Memory B cell (primary cell): Measurements from ENCODE around the gene KDM3A.

Source experiments
- ATAC-seq: fragments of 150-1000 bp; cut with Tn5 transposase; 2 replicates; pipeline ENCODE4 v1.10.0; 2021; ENCODE audit warnings: low read depth, mild to moderate bottlenecking, moderate library complexity
- DNase-seq, 2 donors: peaks; one replicate each; pipeline ENCODE4 v3.0.0; 2022; ENCODE audit warnings: low spot score in 2 of 2
- H3K27ac Mint-ChIP-seq: one replicate; pipeline ENCODE4 v1.8.0; 2022; ENCODE audit warnings: mild to moderate bottlenecking, moderate library complexity, mixed read lengths
- H3K27me3 Mint-ChIP-seq: one replicate; pipeline ENCODE4 v1.8.0; 2022; ENCODE audit warnings: mixed read lengths
- H3K36me3 Mint-ChIP-seq: one replicate; pipeline ENCODE4 v1.8.0; 2022; ENCODE audit warnings: mild to moderate bottlenecking, mixed read lengths
- H3K4me1 Mint-ChIP-seq: one replicate; pipeline ENCODE4 v1.8.0; 2022; ENCODE audit warnings: mixed read lengths
- H3K4me3 Mint-ChIP-seq: one replicate; pipeline ENCODE4 v1.8.0; 2022; ENCODE audit warnings: mild to moderate bottlenecking, moderate library complexity, mixed read lengths
- H3K9me3 Mint-ChIP-seq: one replicate; pipeline ENCODE4 v1.8.0; 2022; ENCODE audit warnings: mixed read lengths

KDM3A gene, protein sequence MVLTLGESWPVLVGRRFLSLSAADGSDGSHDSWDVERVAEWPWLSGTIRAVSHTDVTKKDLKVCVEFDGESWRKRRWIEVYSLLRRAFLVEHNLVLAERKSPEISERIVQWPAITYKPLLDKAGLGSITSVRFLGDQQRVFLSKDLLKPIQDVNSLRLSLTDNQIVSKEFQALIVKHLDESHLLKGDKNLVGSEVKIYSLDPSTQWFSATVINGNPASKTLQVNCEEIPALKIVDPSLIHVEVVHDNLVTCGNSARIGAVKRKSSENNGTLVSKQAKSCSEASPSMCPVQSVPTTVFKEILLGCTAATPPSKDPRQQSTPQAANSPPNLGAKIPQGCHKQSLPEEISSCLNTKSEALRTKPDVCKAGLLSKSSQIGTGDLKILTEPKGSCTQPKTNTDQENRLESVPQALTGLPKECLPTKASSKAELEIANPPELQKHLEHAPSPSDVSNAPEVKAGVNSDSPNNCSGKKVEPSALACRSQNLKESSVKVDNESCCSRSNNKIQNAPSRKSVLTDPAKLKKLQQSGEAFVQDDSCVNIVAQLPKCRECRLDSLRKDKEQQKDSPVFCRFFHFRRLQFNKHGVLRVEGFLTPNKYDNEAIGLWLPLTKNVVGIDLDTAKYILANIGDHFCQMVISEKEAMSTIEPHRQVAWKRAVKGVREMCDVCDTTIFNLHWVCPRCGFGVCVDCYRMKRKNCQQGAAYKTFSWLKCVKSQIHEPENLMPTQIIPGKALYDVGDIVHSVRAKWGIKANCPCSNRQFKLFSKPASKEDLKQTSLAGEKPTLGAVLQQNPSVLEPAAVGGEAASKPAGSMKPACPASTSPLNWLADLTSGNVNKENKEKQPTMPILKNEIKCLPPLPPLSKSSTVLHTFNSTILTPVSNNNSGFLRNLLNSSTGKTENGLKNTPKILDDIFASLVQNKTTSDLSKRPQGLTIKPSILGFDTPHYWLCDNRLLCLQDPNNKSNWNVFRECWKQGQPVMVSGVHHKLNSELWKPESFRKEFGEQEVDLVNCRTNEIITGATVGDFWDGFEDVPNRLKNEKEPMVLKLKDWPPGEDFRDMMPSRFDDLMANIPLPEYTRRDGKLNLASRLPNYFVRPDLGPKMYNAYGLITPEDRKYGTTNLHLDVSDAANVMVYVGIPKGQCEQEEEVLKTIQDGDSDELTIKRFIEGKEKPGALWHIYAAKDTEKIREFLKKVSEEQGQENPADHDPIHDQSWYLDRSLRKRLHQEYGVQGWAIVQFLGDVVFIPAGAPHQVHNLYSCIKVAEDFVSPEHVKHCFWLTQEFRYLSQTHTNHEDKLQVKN (N-terminal part only)

DNA sequence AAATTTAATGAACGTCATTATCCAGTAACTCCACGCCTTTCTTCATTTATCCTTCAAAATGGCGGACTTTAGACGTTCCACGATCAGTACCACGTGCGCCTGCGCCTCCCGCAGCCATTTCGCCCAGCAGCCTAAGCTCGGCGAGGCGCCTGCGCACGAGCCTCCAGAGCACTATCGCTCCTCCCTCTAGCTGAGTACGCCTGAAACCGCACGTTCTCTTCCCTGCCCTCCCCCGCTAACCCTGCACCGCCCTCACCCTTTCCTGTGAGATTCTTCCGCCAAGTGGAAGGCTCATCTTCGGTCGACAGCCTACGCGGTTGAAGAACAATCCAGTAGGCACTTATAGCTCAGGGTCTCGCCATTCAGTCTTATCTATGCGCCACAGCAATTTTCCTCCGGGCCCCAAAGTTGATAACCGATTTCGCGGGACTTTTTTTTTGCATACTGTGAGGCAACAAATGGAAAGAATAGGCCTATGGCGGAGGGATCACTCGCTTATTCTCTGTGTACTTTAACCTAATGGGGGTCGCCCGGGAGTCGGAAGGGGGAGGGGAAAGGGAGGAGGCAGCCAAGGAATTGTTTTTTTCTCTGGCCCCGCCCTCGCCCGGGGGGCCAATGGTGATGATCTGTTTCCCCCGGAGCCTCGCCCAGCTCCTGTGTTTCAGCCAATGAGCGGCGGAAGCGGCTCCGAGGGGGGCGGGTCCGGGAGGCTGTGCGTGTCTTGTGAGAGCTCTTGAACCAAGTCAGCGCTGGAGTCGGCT is at the start of gene KDM3A:
TSS of gene KDM3A (plus strand) at position 741 of the 761 bp plus-strand sequence. CDS start 677 bp downstream, outside the sequence.
- Mint-ChIP-seq H3K36me3 (peaks cover 21% of the 10 kb centered on the region), H3K4me1 (peaks cover 24% of the 10 kb centered on the region), H3K9me3 (peaks cover 12% of the 10 kb centered on the region), H3K4me3 (peak within 1 kb of the TSS; percentile 94), H3K27ac (peak within 1 kb of the TSS; percentile 96), H3K27me3 (no peaks in the 10 kb centered on the region)
- ATAC-seq (peak; percentile 80), DNase-seq (peak; percentile 92 to 97)

DNA sequence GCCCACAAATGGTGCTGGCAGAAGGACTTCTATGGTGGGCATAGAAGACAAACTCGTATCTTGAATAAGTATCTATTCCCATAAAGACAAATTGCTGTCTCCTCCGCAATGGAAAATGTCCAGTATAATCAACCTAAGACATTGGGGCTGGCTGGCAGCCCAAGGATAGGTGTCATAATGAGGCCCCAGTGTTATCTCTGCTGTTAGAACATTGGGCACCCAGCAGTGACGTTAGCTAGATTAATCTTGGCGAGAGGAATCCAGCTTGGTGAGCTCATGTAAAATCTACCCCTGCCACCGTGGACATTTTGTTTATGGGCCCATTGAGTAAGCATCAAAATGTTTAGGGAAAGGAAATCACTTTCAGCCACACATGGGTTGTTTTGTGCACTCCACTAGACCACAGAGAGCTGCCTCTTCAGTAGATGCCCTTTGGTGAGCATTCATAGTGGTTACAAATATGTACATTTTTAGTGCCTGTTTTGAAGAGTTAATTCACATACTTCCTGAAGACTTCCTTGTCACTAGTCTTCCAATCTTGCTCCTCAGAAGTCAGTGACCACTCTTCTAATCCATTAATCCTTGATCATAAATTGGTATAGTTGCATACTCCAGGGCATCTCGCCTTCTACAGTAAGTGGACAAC is 48.2 kb upstream of the KDM3A start:
- Mint-ChIP-seq H3K4me3 (no peak overlapping the region), H3K27ac (no peak overlapping the region), H3K36me3 (no peaks in the 10 kb centered on the region), H3K4me1 (peaks cover 6% of the 10 kb centered on the region), H3K9me3 (peaks cover 3% of the 10 kb centered on the region), H3K27me3 (peaks cover 14% of the 10 kb centered on the region)
- DNase-seq (no peak), ATAC-seq (no peak)

GRCh38 chr2:86393521-86394491 is 47.4 kb upstream of the KDM3A start:
- peaks cover 18% of the 10 kb centered on the region for H3K27me3 Mint-ChIP-seq
- H3K36me3 Mint-ChIP-seq: peaks cover 1% of the 10 kb centered on the region
- no peak overlapping the region for H3K27ac Mint-ChIP-seq
- H3K4me3 Mint-ChIP-seq: no peak overlapping the region
- H3K4me1 Mint-ChIP-seq: peaks cover 7% of the 10 kb centered on the region
- ATAC-seq (no peak), DNase-seq (no peak)
- H3K9me3 Mint-ChIP-seq: peaks cover 4% of the 10 kb centered on the region

DNA sequence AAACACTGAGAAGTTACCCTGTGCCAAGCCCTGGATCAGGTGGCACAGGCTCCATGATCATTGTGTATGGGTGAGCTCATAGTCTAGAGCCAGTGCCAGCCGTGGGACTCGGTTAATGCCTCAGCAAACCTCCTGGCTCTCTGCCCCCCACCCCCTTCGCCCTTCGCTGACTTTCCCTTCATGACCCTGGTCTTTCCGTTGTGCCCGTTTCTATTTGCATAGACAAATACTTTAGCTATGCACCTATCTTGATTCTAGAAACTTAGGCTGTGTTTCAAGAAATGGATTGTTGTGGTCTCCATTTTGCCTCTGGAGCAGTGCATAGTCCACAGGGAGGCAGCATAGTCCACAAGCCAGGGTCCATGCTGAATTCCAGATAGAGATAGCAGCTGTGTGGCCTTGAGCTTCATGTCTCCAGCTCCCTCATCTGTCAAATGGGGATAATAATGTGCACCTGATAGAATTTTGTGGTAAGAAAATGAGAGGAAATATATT is 44.8 kb upstream of the KDM3A start:
- peaks cover 5% of the 10 kb centered on the region for H3K9me3 Mint-ChIP-seq
- peaks cover 24% of the 10 kb centered on the region for H3K27me3 Mint-ChIP-seq
- peaks cover 7% of the 10 kb centered on the region for H3K36me3 Mint-ChIP-seq
- no peak overlapping the region for H3K4me3 Mint-ChIP-seq
- DNase-seq: no peak
- ATAC-seq: no peak
- no peak overlapping the region for H3K27ac Mint-ChIP-seq
- peaks cover 10% of the 10 kb centered on the region for H3K4me1 Mint-ChIP-seq

- no peak for ATAC-seq
- peaks cover 10% of the 10 kb centered on the region for H3K4me1 Mint-ChIP-seq
- DNase-seq: no peak
- H3K27me3 Mint-ChIP-seq: peaks cover 22% of the 10 kb centered on the region
- H3K9me3 Mint-ChIP-seq: peaks cover 5% of the 10 kb centered on the region
- H3K36me3 Mint-ChIP-seq: peaks cover 7% of the 10 kb centered on the region
- H3K27ac Mint-ChIP-seq: no peak overlapping the region
- no peak overlapping the region for H3K4me3 Mint-ChIP-seq
Measured at GRCh38 chr2:86397986-86398385, 43.2 kb upstream of the KDM3A start.

GRCh38 chr2:86398500-86399474 is 42.4 kb upstream of the KDM3A start:
- DNase-seq: no peak
- ATAC-seq: no peak
- H3K4me1 Mint-ChIP-seq: peaks cover 10% of the 10 kb centered on the region
- peaks cover 27% of the 10 kb centered on the region for H3K27me3 Mint-ChIP-seq
- H3K27ac Mint-ChIP-seq: no peak overlapping the region
- H3K9me3 Mint-ChIP-seq: peaks cover 5% of the 10 kb centered on the region
- peaks cover 7% of the 10 kb centered on the region for H3K36me3 Mint-ChIP-seq
- no peak overlapping the region for H3K4me3 Mint-ChIP-seq

DNA sequence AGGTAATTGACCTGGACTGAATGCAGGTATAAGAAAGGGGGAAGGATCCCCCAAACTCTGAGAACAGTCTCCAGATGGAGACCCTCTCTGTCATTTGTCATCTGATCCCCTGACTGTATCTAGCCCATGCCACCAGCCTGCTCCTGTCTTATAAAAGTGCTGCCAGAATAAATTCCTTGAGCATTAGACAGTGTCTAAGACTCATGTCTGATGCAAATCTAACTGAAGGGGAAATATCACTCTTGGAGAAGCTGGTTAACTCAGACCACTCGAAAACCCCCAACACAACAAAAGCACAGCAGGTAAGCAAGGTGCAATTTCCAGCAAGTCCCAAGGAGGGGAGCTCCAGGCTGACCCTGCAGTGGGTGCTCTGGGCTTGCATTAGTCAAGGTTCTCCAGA is 40.9 kb upstream of the KDM3A start:
- Mint-ChIP-seq H3K4me3 (no peak overlapping the region), H3K27ac (no peak overlapping the region), H3K9me3 (peaks cover 5% of the 10 kb centered on the region), H3K27me3 (peaks cover 27% of the 10 kb centered on the region), H3K36me3 (peaks cover 7% of the 10 kb centered on the region), H3K4me1 (peaks cover 10% of the 10 kb centered on the region)
- no peak for ATAC-seq
- DNase-seq: no peak

DNA sequence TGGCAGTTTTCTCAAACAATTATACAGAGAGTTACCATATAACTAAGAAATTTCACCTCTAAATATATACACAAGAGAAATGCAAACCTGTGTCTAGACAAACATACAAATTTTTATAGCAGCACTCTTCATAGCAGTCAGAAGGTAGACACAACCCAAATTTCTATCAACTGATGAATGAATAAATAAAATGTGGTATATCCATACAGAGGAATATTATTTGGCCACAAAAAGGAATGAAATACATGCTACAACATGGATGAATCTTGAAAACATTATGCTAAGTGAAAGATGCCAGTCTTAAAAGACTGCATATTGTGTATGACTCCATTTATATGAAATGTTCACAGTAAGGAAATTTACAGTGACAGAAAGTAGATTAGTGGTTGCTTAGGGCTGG is 30.6 kb upstream of the KDM3A start:
- no peak for ATAC-seq
- DNase-seq: no peak
- H3K27me3 Mint-ChIP-seq: peaks cover 14% of the 10 kb centered on the region
- H3K4me3 Mint-ChIP-seq: no peak overlapping the region
- H3K4me1 Mint-ChIP-seq: peaks cover 11% of the 10 kb centered on the region
- H3K36me3 Mint-ChIP-seq: peaks cover 2% of the 10 kb centered on the region
- H3K27ac Mint-ChIP-seq: no peak overlapping the region
- peaks cover 7% of the 10 kb centered on the region for H3K9me3 Mint-ChIP-seq

- Mint-ChIP-seq H3K9me3 (peaks cover 6% of the 10 kb centered on the region), H3K27me3 (peaks cover 16% of the 10 kb centered on the region), H3K4me1 (peaks cover 11% of the 10 kb centered on the region), H3K27ac (no peak overlapping the region), H3K36me3 (peaks cover 2% of the 10 kb centered on the region), H3K4me3 (no peak overlapping the region)
- DNase-seq: no peak
- ATAC-seq: no peak
Measured at GRCh38 chr2:86411396-86411795, 29.8 kb upstream of the KDM3A start.

- DNase-seq: no peak
- Mint-ChIP-seq H3K27ac (no peak overlapping the region), H3K9me3 (peaks cover 6% of the 10 kb centered on the region), H3K27me3 (peaks cover 16% of the 10 kb centered on the region), H3K4me1 (peaks cover 11% of the 10 kb centered on the region), H3K4me3 (no peak overlapping the region), H3K36me3 (peaks cover 2% of the 10 kb centered on the region)
- no peak for ATAC-seq
Measured at GRCh38 chr2:86412007-86412406, 29.2 kb upstream of the KDM3A start.
